Neural crest cell (in vitro differentiated cells): ENCODE data around the gene VIM. TPM values are rescaled to one million over a fixed set of nuclear protein-coding genes. Genes with fewer than 3 reads are reported as not detected.

Source experiments
- DNase-seq: peaks from one replicate; pipeline ENCODE4 v3.0.0; 2021; ENCODE audit warnings: low read depth, mixed read lengths, low spot score
- H3K27ac Mint-ChIP-seq: one replicate; pipeline ENCODE4 v1.8.0; 2021; ENCODE audit warnings: mild to moderate bottlenecking, mixed read lengths; ENCODE audit not compliant: unreplicated experiment
- H3K27me3 Mint-ChIP-seq: 2 replicates; pipeline ENCODE4 v1.8.0; 2021; ENCODE audit warnings: low read depth, mild to moderate bottlenecking, mixed read lengths
- H3K36me3 Mint-ChIP-seq: 2 replicates; pipeline ENCODE4 v1.8.0; 2021; ENCODE audit warnings: low read depth, mild to moderate bottlenecking, mixed read lengths
- H3K4me1 Mint-ChIP-seq: 2 replicates; pipeline ENCODE4 v1.8.0; 2021; ENCODE audit warnings: mixed read lengths
- H3K4me3 Mint-ChIP-seq: one replicate; pipeline ENCODE4 v1.8.0; 2021; ENCODE audit warnings: mild to moderate bottlenecking, mixed read lengths
- H3K9me3 Mint-ChIP-seq: 2 replicates; pipeline ENCODE4 v1.8.0; 2021; ENCODE audit warnings: mixed read lengths
- CTCF ChIP-seq: fragments of 200-600 bp; sonication (generic); conservative IDR thresholded peaks from 2 replicates; pipeline ENCODE4 v1.5.0; 2021; ENCODE audit warnings: antibody characterized with exemption, mild to moderate bottlenecking
- total RNA-seq: library from RNA; stranded (reverse); gene quantifications from 2 replicates; pipeline ENCODE4 v1.2.1, GENCODE V29; 2021

VIM gene
- total RNA-seq, 1 donor from 2014 or later = 1,786 TPM

- no peaks in the 10 kb centered on the region for H3K27me3 Mint-ChIP-seq
- no peak overlapping the region for H3K27ac Mint-ChIP-seq
- no peak overlapping the region for H3K4me3 Mint-ChIP-seq
Observed at GRCh38 chr10:17214971-17215781, 12.9 kb upstream of the VIM start.

GRCh38 chr10:17215782-17216122, 12.3 kb upstream of the VIM start:
- Mint-ChIP-seq H3K4me3 (no peak overlapping the region), H3K4me1 (peaks cover 27% of the 10 kb centered on the region), H3K36me3 (no peaks in the 10 kb centered on the region), H3K27me3 (no peaks in the 10 kb centered on the region), H3K9me3 (no peaks in the 10 kb centered on the region), H3K27ac (no peak overlapping the region)
- no peak for TF ChIP-seq CTCF
- no peak for DNase-seq

More at GRCh38 chr10:17214971-17215781, 12.9 kb upstream of the VIM start:
- H3K9me3 Mint-ChIP-seq = no peaks in the 10 kb centered on the region
- no peak for TF ChIP-seq CTCF
- DNase-seq = no peak
- no peaks in the 10 kb centered on the region for H3K36me3 Mint-ChIP-seq
- peaks cover 25% of the 10 kb centered on the region for H3K4me1 Mint-ChIP-seq

- Mint-ChIP-seq H3K36me3 (no peaks in the 10 kb centered on the region), H3K4me1 (peaks cover 31% of the 10 kb centered on the region), H3K4me3 (no peak overlapping the region), H3K9me3 (no peaks in the 10 kb centered on the region), H3K27me3 (no peaks in the 10 kb centered on the region), H3K27ac (no peak overlapping the region)
- no peak for TF ChIP-seq CTCF
- no peak for DNase-seq
Observed at GRCh38 chr10:17216217-17216900, 11.7 kb upstream of the VIM start.

GRCh38 chr10:17216901-17217395, 11.1 kb upstream of the VIM start:
- no peak overlapping the region for H3K27ac Mint-ChIP-seq
- peaks cover 31% of the 10 kb centered on the region for H3K4me1 Mint-ChIP-seq
- H3K27me3 Mint-ChIP-seq = no peaks in the 10 kb centered on the region
- TF ChIP-seq CTCF = no peak
- no peaks in the 10 kb centered on the region for H3K36me3 Mint-ChIP-seq
- no peaks in the 10 kb centered on the region for H3K9me3 Mint-ChIP-seq
- H3K4me3 Mint-ChIP-seq = no peak overlapping the region
- no peak for DNase-seq

- Mint-ChIP-seq H3K4me3 (no peak overlapping the region), H3K36me3 (no peaks in the 10 kb centered on the region), H3K4me1 (peaks cover 31% of the 10 kb centered on the region), H3K27ac (no peak overlapping the region), H3K27me3 (no peaks in the 10 kb centered on the region), H3K9me3 (no peaks in the 10 kb centered on the region)
- no peak for TF ChIP-seq CTCF
- no peak for DNase-seq
Observed at GRCh38 chr10:17217631-17218232, 10.3 kb upstream of the VIM start.
